Testis (tissue), 2 donors: Measurements from ENCODE around the gene DNALI1.

Source experiments
- POLR2A ChIP-seq: fragments of 450-650 bp; IDR thresholded peaks from one replicate; pipeline ENCODE4 v1.6.1; 2017; ENCODE audit warnings: antibody characterized with exemption, mild to moderate bottlenecking, moderate library complexity
- TF ChIP-seq, protein P1 (sequence below), 3 experiments: fragments of 450-650 bp in 2 of 3; fragments of 200-600 bp in 1 of 3; sonication (generic) in 1 of 3; IDR thresholded peaks; one replicate each; pipeline ENCODE4 v1.5.1; 2016 to 2019; ENCODE audit warnings: antibody characterized with exemption in 3 of 3, mild to moderate bottlenecking in 2 of 3, moderate library complexity in 1 of 3

DNA sequence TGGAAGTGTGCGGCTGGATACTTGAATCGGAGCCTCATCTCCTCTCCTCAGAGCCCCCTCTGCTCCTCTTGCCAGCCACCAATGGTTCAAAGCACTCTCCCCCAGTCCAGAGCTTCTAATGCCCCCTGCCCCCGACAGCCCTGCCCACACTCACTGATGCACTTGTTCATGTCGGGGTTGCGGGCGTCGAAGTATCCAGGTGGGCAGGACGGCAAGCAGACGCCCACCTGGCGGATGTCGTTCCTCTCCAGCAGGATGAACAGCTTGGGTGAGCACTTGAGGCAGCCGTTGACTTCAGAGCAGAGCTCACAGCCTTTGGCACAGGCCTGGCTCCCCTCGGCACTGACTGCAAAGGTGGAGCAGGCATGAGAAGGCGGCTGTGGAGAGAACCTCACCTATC lies 59.6 kb downstream of the DNALI1 start:
- TF ChIP-seq, protein P1, sequence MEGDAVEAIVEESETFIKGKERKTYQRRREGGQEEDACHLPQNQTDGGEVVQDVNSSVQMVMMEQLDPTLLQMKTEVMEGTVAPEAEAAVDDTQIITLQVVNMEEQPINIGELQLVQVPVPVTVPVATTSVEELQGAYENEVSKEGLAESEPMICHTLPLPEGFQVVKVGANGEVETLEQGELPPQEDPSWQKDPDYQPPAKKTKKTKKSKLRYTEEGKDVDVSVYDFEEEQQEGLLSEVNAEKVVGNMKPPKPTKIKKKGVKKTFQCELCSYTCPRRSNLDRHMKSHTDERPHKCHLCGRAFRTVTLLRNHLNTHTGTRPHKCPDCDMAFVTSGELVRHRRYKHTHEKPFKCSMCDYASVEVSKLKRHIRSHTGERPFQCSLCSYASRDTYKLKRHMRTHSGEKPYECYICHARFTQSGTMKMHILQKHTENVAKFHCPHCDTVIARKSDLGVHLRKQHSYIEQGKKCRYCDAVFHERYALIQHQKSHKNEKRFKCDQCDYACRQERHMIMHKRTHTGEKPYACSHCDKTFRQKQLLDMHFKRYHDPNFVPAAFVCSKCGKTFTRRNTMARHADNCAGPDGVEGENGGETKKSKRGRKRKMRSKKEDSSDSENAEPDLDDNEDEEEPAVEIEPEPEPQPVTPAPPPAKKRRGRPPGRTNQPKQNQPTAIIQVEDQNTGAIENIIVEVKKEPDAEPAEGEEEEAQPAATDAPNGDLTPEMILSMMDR (IDR thresholded peaks at IDR 0.05), result no peak
- no peak for TF ChIP-seq POLR2A
